ENCODE results near the gene LASP1NB. TPM values are rescaled to one million over a fixed set of nuclear protein-coding genes. Genes with fewer than 3 reads are reported as not detected.
"Not testable (repeated sequence)": the region's sequence is repeated elsewhere in the genome, so short reads cannot be mapped to it uniquely, and the experiment has no call there.

LASP1NB gene

GRCh38 chr17:38970804-38971203 lies 45.4 kb downstream of the LASP1NB start:
- H3K36me3 ChIP-seq (ENCODE audit: control insufficient read depth in 2 of 3, insufficient read depth in 3 of 3, low read length in 3 of 3), result no peaks in the 10 kb centered on the region
- Mint-ChIP-seq H3K4me3 (no peak overlapping the region), H3K4me1 (peaks cover 14 to 31% (median 18%) of the 10 kb centered on the region in 7 donors), H3K9me3 (no peaks in the 10 kb centered on the region), H3K27me3 (peaks cover 0 to 6% (median 0%) of the 10 kb centered on the region in 5 donors), H3K36me3 (no peaks in the 10 kb centered on the region), H3K27ac (no peak overlapping the region)
- ChIA-PET POLR2A (no interaction called here), CTCF (no interaction called here)
- intact Hi-C loops (cut with micrococcal nuclease), result no loop called here
- ATAC-seq, result no peak
- H3K27me3 ChIP-seq (ENCODE audit: control insufficient read depth in 2 of 2, insufficient read depth in 2 of 2, low read length in 2 of 2), result no peaks in the 10 kb centered on the region
- no peak for DNase-seq
- H3K4me3 ChIP-seq (ENCODE audit: low read length), result no peak overlapping the region
- H3K4me1 ChIP-seq (ENCODE audit: control insufficient read depth in 2 of 2, insufficient read depth in 2 of 2, low read length in 2 of 2), result peaks cover 0 to 16% of the 10 kb centered on the region in 2 donors
- no peaks in the 10 kb centered on the region for H3K9me3 ChIP-seq (ENCODE audit: control insufficient read depth in 2 of 3, low read length in 3 of 3)
- no peak overlapping the region for H3K27ac ChIP-seq (ENCODE audit: low read depth, low read length)

- peaks cover 0 to 12% (median 0%) of the 10 kb centered on the region in 5 donors for H3K27me3 Mint-ChIP-seq
- H3K27me3 ChIP-seq (ENCODE audit: control insufficient read depth in 2 of 2, insufficient read depth in 2 of 2, low read length in 2 of 2); H3K9me3 ChIP-seq (ENCODE audit: control insufficient read depth in 2 of 3, low read length in 3 of 3); H3K4me1 ChIP-seq (ENCODE audit: control insufficient read depth in 2 of 2, insufficient read depth in 2 of 2, low read length in 2 of 2); H3K4me3 ChIP-seq (ENCODE audit: low read length); H3K9me3 Mint-ChIP-seq; H3K27ac ChIP-seq (ENCODE audit: low read depth, low read length); intact Hi-C loops (cut with micrococcal nuclease); H3K36me3 Mint-ChIP-seq; H3K36me3 ChIP-seq (ENCODE audit: control insufficient read depth in 2 of 3, insufficient read depth in 3 of 3, low read length in 3 of 3); H3K4me1 Mint-ChIP-seq; CTCF ChIA-PET: not testable (repeated sequence)
- ATAC-seq, result peak; percentile 44
- H3K27ac Mint-ChIP-seq, result peak overlapping the region in 2 of 9 donors; percentile 29 to 65
- peak overlapping the region in 1 of 10 donors; percentile 18 for H3K4me3 Mint-ChIP-seq
- DNase-seq, result peak in 3 of 9 donors; percentile 9 to 23 (median 20)
- POLR2A ChIA-PET, result interaction anchor here (0.6 kb wide), 1 partner anchor 82 kb away, joined by 3 read pairs; no protein-coding TSS in a partner anchor
Measured at GRCh38 chr17:38976187-38976551, 50.8 kb downstream of the LASP1NB start.

DNA sequence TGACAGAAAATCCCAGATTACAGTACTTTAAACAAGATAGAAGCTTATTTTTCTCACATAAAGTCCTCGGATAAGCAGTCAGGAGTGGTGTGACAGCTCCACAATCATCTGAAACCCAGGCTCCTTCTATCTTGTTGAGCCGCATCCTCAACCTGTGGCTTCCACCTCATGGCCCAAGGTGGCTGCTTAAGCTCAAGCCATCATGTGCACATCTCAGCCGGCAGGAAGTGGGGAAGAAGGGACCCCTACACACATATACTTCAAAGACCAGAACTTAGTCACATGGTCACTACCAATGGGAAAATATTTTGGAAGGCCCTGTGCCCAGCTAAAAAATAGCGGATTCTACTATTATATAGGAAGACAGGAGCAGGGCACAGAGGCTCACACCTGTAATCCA lies 52.8 kb downstream of the LASP1NB start:
- Histone ChIP-seq H3K36me3 (ENCODE audit: control insufficient read depth in 2 of 3, insufficient read depth in 3 of 3, low read length in 3 of 3) (no peaks in the 10 kb centered on the region), H3K9me3 (ENCODE audit: control insufficient read depth in 2 of 3, low read length in 3 of 3) (no peaks in the 10 kb centered on the region), H3K27ac (ENCODE audit: low read depth, low read length) (no peak overlapping the region), H3K27me3 (ENCODE audit: control insufficient read depth in 2 of 2, insufficient read depth in 2 of 2, low read length in 2 of 2) (no peaks in the 10 kb centered on the region), H3K4me1 (ENCODE audit: control insufficient read depth in 2 of 2, insufficient read depth in 2 of 2, low read length in 2 of 2) (peaks cover 0 to 4% of the 10 kb centered on the region in 2 donors), H3K4me3 (ENCODE audit: low read length) (no peak overlapping the region)
- Mint-ChIP-seq H3K27ac (no peak overlapping the region), H3K4me3 (no peak overlapping the region), H3K4me1 (peaks cover 4 to 13% (median 9%) of the 10 kb centered on the region in 7 donors), H3K36me3 (no peaks in the 10 kb centered on the region), H3K9me3 (no peaks in the 10 kb centered on the region), H3K27me3 (peaks cover 0 to 10% (median 0%) of the 10 kb centered on the region in 5 donors)
- ATAC-seq (no peak), DNase-seq (no peak)
- CTCF ChIA-PET, result interaction anchor here (1.0 to 1.7 kb wide), 2 partner anchors 175 to 266 kb away, joined by 3 to 5 read pairs; no protein-coding TSS in a partner anchor
- intact Hi-C loops (cut with micrococcal nuclease), result no loop called here
- POLR2A ChIA-PET, result interaction anchor here (1.9 kb wide), 1 partner anchor 11 kb away, joined by 4 read pairs; the partner anchor contains the start of gene FBXO47

Small RNA genes within 50 kb of the gene (microRNA-seq; reads per million reads assigned to microRNA genes)
- not detected for gene MIR6779 (ENCODE audit: borderline microRNAs expressed)

Other genes with a start within 250 kb of the LASP1NB start
- 100 to 1,000 TPM; 287 to 533 (median 384) TPM for gene MLLT6, start 220.3 kb upstream of the LASP1NB start, total RNA-seq
- gene MLLT6, start 220.3 kb upstream of the LASP1NB start, polyA plus RNA-seq, result 10 to 100 TPM; 10.2 to 11.7 TPM
- 10 to 100 TPM in 3 of 5 experiments, 1 to 10 TPM in 2; 8.0 to 39.6 (median 12.9) TPM for gene CISD3, start 195.3 kb upstream of the LASP1NB start, total RNA-seq
- 10 to 100 TPM; 33.0 to 39.0 TPM for gene CISD3, start 195.3 kb upstream of the LASP1NB start, polyA plus RNA-seq
- gene PCGF2, start 177.3 kb upstream of the LASP1NB start, total RNA-seq, result 1 to 10 TPM in 1 of 5 experiments, under 1 TPM in 1, not detected in 3; 0.34 to 2.7 TPM
- under 1 TPM in 1 of 2 donors, not detected in 1; 0.09 TPM for gene PCGF2, start 177.3 kb upstream of the LASP1NB start, polyA plus RNA-seq
- gene PSMB3, start 172.9 kb upstream of the LASP1NB start, total RNA-seq, result 100 to 1,000 TPM in 2 of 5 experiments, 10 to 100 TPM in 3; 60.8 to 287 (median 92.1) TPM
- gene PSMB3, start 172.9 kb upstream of the LASP1NB start, polyA plus RNA-seq, result 100 to 1,000 TPM; 382 to 410 TPM
- 10 to 100 TPM; 32.4 to 67.9 (median 49.1) TPM for gene PIP4K2B, start 126.1 kb upstream of the LASP1NB start, total RNA-seq
- 10 to 100 TPM; 17.5 to 18.6 TPM for gene PIP4K2B, start 126.1 kb upstream of the LASP1NB start, polyA plus RNA-seq
- 10 to 100 TPM; 33.0 to 69.5 (median 53.4) TPM for gene CWC25, start 100.3 kb upstream of the LASP1NB start, total RNA-seq
- gene CWC25, start 100.3 kb upstream of the LASP1NB start, polyA plus RNA-seq, result 1 to 10 TPM; 5.0 to 8.5 TPM
- gene RPL23, start 71.9 kb upstream of the LASP1NB start, total RNA-seq, result 1,000 to 10,000 TPM; 1,312 to 2,438 (median 1,877) TPM
- gene RPL23, start 71.9 kb upstream of the LASP1NB start, polyA plus RNA-seq, result 1,000 to 10,000 TPM; 1,326 to 1,996 TPM
- gene LASP1, start 55.6 kb upstream of the LASP1NB start, total RNA-seq, result 100 to 1,000 TPM in 4 of 5 experiments, 10 to 100 TPM in 1; 75.3 to 199 (median 113) TPM
- gene LASP1, start 55.6 kb upstream of the LASP1NB start, polyA plus RNA-seq, result 10 to 100 TPM; 43.4 to 54.5 TPM
- gene FBXO47, start 41.8 kb downstream of the LASP1NB start, total RNA-seq, result not detected
- not detected for gene FBXO47, start 41.8 kb downstream of the LASP1NB start, polyA plus RNA-seq
- 10 to 100 TPM in 4 of 5 experiments, 1 to 10 TPM in 1; 2.3 to 55.7 (median 31.8) TPM for gene PLXDC1, start 226.0 kb downstream of the LASP1NB start, total RNA-seq
- 10 to 100 TPM; 19.3 to 22.5 TPM for gene PLXDC1, start 226.0 kb downstream of the LASP1NB start, polyA plus RNA-seq
- gene ARL5C, start 240.5 kb downstream of the LASP1NB start, total RNA-seq, result under 1 TPM in 2 of 5 experiments, not detected in 3; 0.34 to 0.78 TPM
- gene ARL5C, start 240.5 kb downstream of the LASP1NB start, polyA plus RNA-seq, result under 1 TPM in 1 of 2 donors, not detected in 1; 0.15 TPM